HG03439 (cell line): ENCODE results near the gene MYO5B.

ENCODE experiments used
- ATAC-seq: cut with Tn5 transposase; IDR thresholded peaks from one replicate; pipeline ENCODE4 v1.9.1; 2021; ENCODE audit warnings: mild to moderate bottlenecking, moderate library complexity; ENCODE audit not compliant: unreplicated experiment

The MYO5B gene

GRCh38 chr18:50027996-50028395, 167.0 kb downstream of the MYO5B start:
- no peak for ATAC-seq

- no peak for ATAC-seq
These were observed 170.5 kb downstream of the MYO5B start for GRCh38 chr18:50024466-50024865.

GRCh38 chr18:50022985-50023384, 172.0 kb downstream of the MYO5B start:
- ATAC-seq: no peak

- ATAC-seq: no peak
These were observed 180.3 kb downstream of the MYO5B start for GRCh38 chr18:50014606-50015005.

GRCh38 chr18:50013363-50014138, 181.4 kb downstream of the MYO5B start:
- ATAC-seq: no peak

- ATAC-seq: no peak
These were observed 183.0 kb downstream of the MYO5B start for GRCh38 chr18:50011813-50012435.

GRCh38 chr18:50009773-50010335, 185.1 kb downstream of the MYO5B start:
- ATAC-seq: peak; percentile 71

- no peak for ATAC-seq
These were observed 186.6 kb downstream of the MYO5B start for GRCh38 chr18:50008306-50008705.

GRCh38 chr18:50006470-50007046, 188.4 kb downstream of the MYO5B start:
- ATAC-seq: no peak

- no peak for ATAC-seq
These were observed 190.9 kb downstream of the MYO5B start for GRCh38 chr18:50004013-50004412.

GRCh38 chr18:50002781-50003180, 192.2 kb downstream of the MYO5B start:
- ATAC-seq: no peak

GRCh38 chr18:50000227-50000626, 194.7 kb downstream of the MYO5B start:
- no peak for ATAC-seq

- ATAC-seq: no peak
These were observed 195.8 kb downstream of the MYO5B start for GRCh38 chr18:49999128-49999527.

- no peak for ATAC-seq
These were observed 197.4 kb downstream of the MYO5B start for GRCh38 chr18:49997558-49997957.

GRCh38 chr18:49994410-49994809, 200.5 kb downstream of the MYO5B start:
- ATAC-seq: no peak

- no peak for ATAC-seq
These were observed 201.6 kb downstream of the MYO5B start for GRCh38 chr18:49993299-49993698.

GRCh38 chr18:49988733-49989132, 206.2 kb downstream of the MYO5B start:
- no peak for ATAC-seq

GRCh38 chr18:49988101-49988500, 206.8 kb downstream of the MYO5B start:
- ATAC-seq: no peak

GRCh38 chr18:49985236-49985635, 209.7 kb downstream of the MYO5B start:
- ATAC-seq: no peak

GRCh38 chr18:49980896-49981295, 214.1 kb downstream of the MYO5B start:
- ATAC-seq: no peak

GRCh38 chr18:49976795-49977560, 218.0 kb downstream of the MYO5B start:
- no peak for ATAC-seq
